Measurements from ENCODE around the gene SYNCRIP. TPM values are rescaled to one million over a fixed set of nuclear protein-coding genes. Genes with fewer than 3 reads are reported as not detected.
A peak's percentile ranks its signal among the peaks of the same experiment; 100 is the strongest.

SYNCRIP gene
- total and polyA plus RNA-seq, 2 of the 13 experiments (the other 11 are each of a cell fraction or from before 2014, with no cell fraction given) = 8.1 to 112 TPM

DNA sequence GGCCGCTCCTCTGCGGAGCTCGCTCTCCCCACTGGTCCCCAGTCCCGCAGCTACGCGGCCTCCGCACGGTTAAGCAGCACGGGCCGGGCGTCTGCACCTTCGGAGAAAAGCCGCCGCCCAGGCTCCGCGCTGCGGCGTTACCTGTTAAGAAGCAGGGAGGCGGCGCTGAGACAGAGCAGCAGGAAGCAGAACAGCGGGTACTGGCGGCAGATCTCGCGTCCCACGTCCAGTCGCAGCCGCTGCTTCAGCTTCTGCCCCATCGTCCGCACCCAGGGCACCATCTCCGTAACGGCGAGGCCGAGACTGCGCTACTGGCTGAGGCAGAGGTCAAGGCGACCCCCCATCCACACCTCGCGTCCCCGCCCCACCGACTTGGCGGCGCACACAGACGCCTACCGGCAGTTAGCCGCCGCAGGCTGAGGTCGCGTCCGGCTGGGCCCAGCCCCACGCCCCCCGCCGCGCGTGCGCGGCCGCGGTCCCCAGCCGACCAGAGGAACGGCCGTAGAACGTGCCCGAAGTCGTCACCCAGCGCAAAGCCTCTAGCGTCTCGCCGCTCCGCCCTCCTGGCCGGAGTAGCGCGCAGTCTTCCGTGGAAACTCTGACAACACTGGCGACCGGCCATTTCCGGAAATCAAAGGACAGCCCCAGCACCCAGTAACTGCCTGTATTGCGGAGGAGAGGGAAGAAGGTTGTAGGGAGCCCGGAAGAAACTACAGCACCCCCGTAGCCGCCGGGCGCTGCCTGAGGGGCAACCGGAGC, 49.1 kb downstream of the SYNCRIP start, which contains the start of gene SNX14 (continued):
- peak; percentile 43; the same call in 1 of the 2 replicates for TF ChIP-seq ZNF281 (CRISPR knock-in tag; IDR thresholded peaks at IDR 0.05; ENCODE audit: borderline replicate concordance)
- no peak for TF ChIP-seq ZNF615 (CRISPR knock-in tag; IDR thresholded peaks at IDR 0.05; ENCODE audit: borderline replicate concordance)
- TF ChIP-seq PCBP1 (IDR thresholded peaks at IDR 0.05; ENCODE audit: borderline replicate concordance, low read depth, low read length) = no peak
- peak; percentile 37 for TF ChIP-seq FOSL2 (CRISPR knock-in tag; IDR thresholded peaks at IDR 0.05)
- TF ChIP-seq, protein P1, sequence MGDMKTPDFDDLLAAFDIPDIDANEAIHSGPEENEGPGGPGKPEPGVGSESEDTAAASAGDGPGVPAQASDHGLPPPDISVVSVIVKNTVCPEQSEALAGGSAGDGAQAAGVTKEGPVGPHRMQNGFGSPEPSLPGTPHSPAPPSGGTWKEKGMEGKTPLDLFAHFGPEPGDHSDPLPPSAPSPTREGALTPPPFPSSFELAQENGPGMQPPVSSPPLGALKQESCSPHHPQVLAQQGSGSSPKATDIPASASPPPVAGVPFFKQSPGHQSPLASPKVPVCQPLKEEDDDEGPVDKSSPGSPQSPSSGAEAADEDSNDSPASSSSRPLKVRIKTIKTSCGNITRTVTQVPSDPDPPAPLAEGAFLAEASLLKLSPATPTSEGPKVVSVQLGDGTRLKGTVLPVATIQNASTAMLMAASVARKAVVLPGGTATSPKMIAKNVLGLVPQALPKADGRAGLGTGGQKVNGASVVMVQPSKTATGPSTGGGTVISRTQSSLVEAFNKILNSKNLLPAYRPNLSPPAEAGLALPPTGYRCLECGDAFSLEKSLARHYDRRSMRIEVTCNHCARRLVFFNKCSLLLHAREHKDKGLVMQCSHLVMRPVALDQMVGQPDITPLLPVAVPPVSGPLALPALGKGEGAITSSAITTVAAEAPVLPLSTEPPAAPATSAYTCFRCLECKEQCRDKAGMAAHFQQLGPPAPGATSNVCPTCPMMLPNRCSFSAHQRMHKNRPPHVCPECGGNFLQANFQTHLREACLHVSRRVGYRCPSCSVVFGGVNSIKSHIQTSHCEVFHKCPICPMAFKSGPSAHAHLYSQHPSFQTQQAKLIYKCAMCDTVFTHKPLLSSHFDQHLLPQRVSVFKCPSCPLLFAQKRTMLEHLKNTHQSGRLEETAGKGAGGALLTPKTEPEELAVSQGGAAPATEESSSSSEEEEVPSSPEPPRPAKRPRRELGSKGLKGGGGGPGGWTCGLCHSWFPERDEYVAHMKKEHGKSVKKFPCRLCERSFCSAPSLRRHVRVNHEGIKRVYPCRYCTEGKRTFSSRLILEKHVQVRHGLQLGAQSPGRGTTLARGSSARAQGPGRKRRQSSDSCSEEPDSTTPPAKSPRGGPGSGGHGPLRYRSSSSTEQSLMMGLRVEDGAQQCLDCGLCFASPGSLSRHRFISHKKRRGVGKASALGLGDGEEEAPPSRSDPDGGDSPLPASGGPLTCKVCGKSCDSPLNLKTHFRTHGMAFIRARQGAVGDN (CRISPR knock-in tag; IDR thresholded peaks at IDR 0.05) = peak; percentile 97
- peak; percentile 78 for TF ChIP-seq ZFY (CRISPR knock-in tag; IDR thresholded peaks at IDR 0.05)
- peak; percentile 29; the same call in 1 of the 2 replicates for TF ChIP-seq TRIM24 (CRISPR knock-in tag; IDR thresholded peaks at IDR 0.05)
- TF ChIP-seq KDM6A (CRISPR knock-in tag; IDR thresholded peaks at IDR 0.05; ENCODE audit: low read depth) = no peak
- TF ChIP-seq MATR3 (CRISPR knock-in tag; IDR thresholded peaks at IDR 0.05) = no peak
- TF ChIP-seq ASH2L (IDR thresholded peaks at IDR 0.05; ENCODE audit: insufficient read length, low read depth, low read length) = peak; percentile 88
- TF ChIP-seq PRDM10 (CRISPR knock-in tag; IDR thresholded peaks at IDR 0.05; ENCODE audit: low read depth) = peak; percentile 47; the same call in 1 of the 2 replicates
- peak; percentile 86; the same call in 1 of the 2 replicates for TF ChIP-seq ZNF552 (CRISPR knock-in tag; IDR thresholded peaks at IDR 0.05; ENCODE audit: borderline replicate concordance)

All from HepG2 (cell line).